ENCODE results near the gene LUZP2.

DNA sequence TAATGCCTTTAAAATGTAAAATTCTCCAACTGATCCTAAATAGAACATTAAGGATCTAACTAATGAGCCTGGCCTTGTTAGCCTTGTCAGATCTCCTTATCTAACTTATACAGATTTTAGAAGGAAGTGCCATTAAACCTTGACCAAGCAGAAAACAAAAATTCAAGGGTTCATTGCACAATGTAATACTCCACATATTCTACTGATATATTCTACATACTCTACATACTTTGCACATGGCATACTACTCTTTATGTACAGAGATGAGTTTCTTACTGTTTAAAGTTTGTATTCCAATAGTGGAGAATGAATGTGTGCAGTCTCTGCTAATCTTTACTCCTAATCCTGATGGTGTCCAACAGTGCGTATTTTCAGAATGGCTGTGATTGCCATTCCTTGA lies 297.2 kb downstream of the LUZP2 start:
- TF ChIP-seq, protein P1, sequence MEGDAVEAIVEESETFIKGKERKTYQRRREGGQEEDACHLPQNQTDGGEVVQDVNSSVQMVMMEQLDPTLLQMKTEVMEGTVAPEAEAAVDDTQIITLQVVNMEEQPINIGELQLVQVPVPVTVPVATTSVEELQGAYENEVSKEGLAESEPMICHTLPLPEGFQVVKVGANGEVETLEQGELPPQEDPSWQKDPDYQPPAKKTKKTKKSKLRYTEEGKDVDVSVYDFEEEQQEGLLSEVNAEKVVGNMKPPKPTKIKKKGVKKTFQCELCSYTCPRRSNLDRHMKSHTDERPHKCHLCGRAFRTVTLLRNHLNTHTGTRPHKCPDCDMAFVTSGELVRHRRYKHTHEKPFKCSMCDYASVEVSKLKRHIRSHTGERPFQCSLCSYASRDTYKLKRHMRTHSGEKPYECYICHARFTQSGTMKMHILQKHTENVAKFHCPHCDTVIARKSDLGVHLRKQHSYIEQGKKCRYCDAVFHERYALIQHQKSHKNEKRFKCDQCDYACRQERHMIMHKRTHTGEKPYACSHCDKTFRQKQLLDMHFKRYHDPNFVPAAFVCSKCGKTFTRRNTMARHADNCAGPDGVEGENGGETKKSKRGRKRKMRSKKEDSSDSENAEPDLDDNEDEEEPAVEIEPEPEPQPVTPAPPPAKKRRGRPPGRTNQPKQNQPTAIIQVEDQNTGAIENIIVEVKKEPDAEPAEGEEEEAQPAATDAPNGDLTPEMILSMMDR (conservative IDR thresholded peaks at IDR 0.05) = no peak
- TF ChIP-seq ZFX (IDR thresholded peaks at IDR 0.05) = no peak
